K562 (cell line): ENCODE data around the gene RAVER2. TPM values are rescaled to one million over a fixed set of nuclear protein-coding genes. Genes with fewer than 3 reads are reported as not detected.

Experiments
- ATAC-seq: fragments of 200-7000 bp; cut with Tn5 transposase; 3 replicates; pipeline ENCODE4 v1.9.1; 2020; ENCODE audit warnings: moderate library complexity
- BruUV-seq: library from RNA; stranded (reverse); fragments of 400-500 nt; replicated peaks from 2 replicates; lab custom pipeline; 2021; lab: Mats Ljungman, UMichigan
- CTCF ChIA-PET: fragments of 300-600 bp; formaldehyde crosslinking; extraction: SDS; loops from one replicate; lab custom pipeline; 2021; ENCODE audit warnings: low intra/inter-chr PET ratio; lab: Yijun Ruan, JAX
- POLR2A ChIA-PET: fragments of 300-600, 350-650 bp; sonication (Branson Sonifier 250); formaldehyde crosslinking; extraction: SDS; loops from one replicate; lab custom pipeline; 2021; ENCODE audit warnings: antibody characterized with exemption, inconsistent platforms; lab: Yijun Ruan, JAX
- DNase-seq, 4 experiments: peaks; one replicate each; pipeline versions ENCODE4 v3.0.0 to v3.0.0-alpha.2; 2011 to 2018; ENCODE audit warnings: low spot score in 3 of 4, mixed read lengths in 3 of 4; ENCODE audit errors: extremely low read depth in 1 of 4
- FAIRE-seq: peaks from 2 replicates; lab custom pipeline; 2011; peaks lifted over from hg19 to GRCh38; lab: Jason Lieb, UNC
- H2AFZ ChIP-seq: 2 replicates; pipeline ENCODE4 v1.6.0; 2011; ENCODE audit warnings: low read depth, low read length, control low read depth, inconsistent platforms
- H3K27ac ChIP-seq: fragments of 200-600 bp; 3 replicates; pipeline ENCODE4 v1.8.0; 2011; ENCODE audit warnings: low read depth, mild to moderate bottlenecking, control low read depth, inconsistent platforms, low read length, moderate library complexity, mixed read lengths; ENCODE audit errors: extremely low read depth
- H3K27me3 ChIP-seq, 2 experiments: fragments of 300-600 bp in 1 of 2; 2 replicates in 1 of 2; 3 replicates in 1 of 2; pipeline versions ENCODE4 v1.6.0 to v1.8.0; 2011; ENCODE audit warnings: inconsistent platforms in 2 of 2, low read length in 2 of 2, mild to moderate bottlenecking in 1 of 2, mixed read lengths in 1 of 2, moderate library complexity in 1 of 2; ENCODE audit not compliant: control insufficient read depth in 2 of 2, insufficient read depth in 2 of 2
- H3K36me3 ChIP-seq: fragments of 300-600 bp; 3 replicates; pipeline ENCODE4 v1.8.0; 2011; ENCODE audit warnings: mild to moderate bottlenecking, low read length, inconsistent platforms; ENCODE audit not compliant: control insufficient read depth, insufficient read depth
- H3K4me1 ChIP-seq, 2 experiments: fragments of 200-600 bp in 1 of 2; replicated peaks in 1 of 2; 2 replicates in 1 of 2; 3 replicates in 1 of 2; pipeline versions ENCODE4 v1.5.1 to v1.8.0; 2011; ENCODE audit warnings: inconsistent platforms in 2 of 2, low read length in 2 of 2, mild to moderate bottlenecking in 1 of 2, mixed read lengths in 1 of 2, moderate library complexity in 1 of 2; ENCODE audit not compliant: control insufficient read depth in 2 of 2, insufficient read depth in 2 of 2
- H3K4me2 ChIP-seq: 2 replicates; pipeline ENCODE4 v1.6.1; 2011; ENCODE audit warnings: low read length, control low read depth, inconsistent platforms, mixed read lengths; ENCODE audit not compliant: insufficient read depth
- H3K4me3 ChIP-seq: fragments of 200-600 bp; sonication (generic), shearing (Covaris generic); 2 replicates; pipeline ENCODE4 v1.5.1; 2016; ENCODE audit warnings: control low read depth, inconsistent platforms
- H3K79me2 ChIP-seq: fragments of 200-600 bp; 3 replicates; pipeline ENCODE4 v1.8.0; 2011; ENCODE audit warnings: low read length, inconsistent platforms; ENCODE audit not compliant: control insufficient read depth, insufficient read depth
- H3K9ac ChIP-seq, 2 experiments: 2 replicates each; pipeline versions ENCODE4 v1.6.0 to v1.6.1; 2011; ENCODE audit warnings: low read depth in 2 of 2, low read length in 2 of 2, control low read depth in 1 of 2, inconsistent platforms in 1 of 2, mild to moderate bottlenecking in 1 of 2, mixed read lengths in 1 of 2; ENCODE audit not compliant: insufficient read depth in 1 of 2
- H3K9me1 ChIP-seq: one replicate; pipeline ENCODE4 v1.6.0; 2011; ENCODE audit warnings: inconsistent platforms, mild to moderate bottlenecking, low read length, moderate library complexity; ENCODE audit not compliant: control insufficient read depth, insufficient read depth
- H3K9me3 ChIP-seq: replicated peaks from 2 replicates; pipeline ENCODE4 v1.5.1; 2011; ENCODE audit warnings: low read depth, low read length, inconsistent platforms; ENCODE audit not compliant: control insufficient read depth, insufficient read depth
- H4K20me1 ChIP-seq: replicated peaks from 2 replicates; pipeline ENCODE4 v1.6.1; 2011; ENCODE audit warnings: low read length, inconsistent platforms, mixed read lengths; ENCODE audit not compliant: control insufficient read depth, insufficient read depth
- NFIX ChIP-seq: fragments of 250-450 bp; sonication (Bioruptor Pico); IDR thresholded peaks from 2 replicates; pipeline ENCODE4 v1.4.0; 2020; ENCODE audit warnings: low read depth, mild to moderate bottlenecking, moderate library complexity
- POLR2A ChIP-seq: fragments of 450-650 bp; conservative IDR thresholded peaks from 2 replicates; pipeline ENCODE4 v1.6.1; 2016
- POLR3G ChIP-seq: IDR thresholded peaks from 2 replicates; pipeline ENCODE4 v1.6.1; 2011; ENCODE audit not compliant: insufficient read length, insufficient replicate concordance; ENCODE audit errors: extremely low read depth
- RB1 ChIP-seq: fragments of 450-650 bp; IDR thresholded peaks from 2 replicates; pipeline ENCODE4 v1.6.1; 2017; ENCODE audit warnings: low read depth, mild to moderate bottlenecking
- SMAD1 ChIP-seq: fragments of 150-350 bp; IDR thresholded peaks from 2 replicates; pipeline ENCODE4 v1.6.1; 2014; ENCODE audit warnings: low read length, low read depth; ENCODE audit not compliant: partially characterized antibody
- SMAD2 ChIP-seq: fragments of 150-350 bp; IDR thresholded peaks from 2 replicates; pipeline ENCODE4 v1.6.1; 2014; ENCODE audit warnings: low read depth, mild to moderate bottlenecking, low read length
- SMARCA4 ChIP-seq: fragments of 450-650 bp; IDR thresholded peaks from 2 replicates; pipeline ENCODE4 v1.6.1; 2016
- TEAD4 ChIP-seq, 2 experiments: sonication (generic) in 1 of 2; formaldehyde crosslinking in 1 of 2; IDR thresholded peaks; 2 replicates each; pipeline versions ENCODE4 v1.6.1 to v1.8.0; 2012 to 2022; ENCODE audit warnings: borderline replicate concordance in 1 of 2, inconsistent platforms in 1 of 2, low read length in 1 of 2, mild to moderate bottlenecking in 1 of 2, missing genetic modification reagents in 1 of 2
- U2AF1 ChIP-seq: fragments of 200-400 bp; formaldehyde crosslinking; optimal IDR thresholded peaks from 2 replicates; pipeline ENCODE3; 2017; ENCODE audit warnings: mild to moderate bottlenecking, low read depth, low read length, moderate library complexity
- ZNF165 ChIP-seq: fragments of 250-450 bp; sonication (Bioruptor Pico); IDR thresholded peaks from 2 replicates; pipeline ENCODE4 v1.4.0; 2020; ENCODE audit warnings: borderline replicate concordance
- ZNF644 ChIP-seq: fragments of 200-800 bp; sonication (Bioruptor generic); IDR thresholded peaks from 2 replicates; pipeline ENCODE4 v1.6.1; 2016; ENCODE audit warnings: low read depth, missing genetic modification characterization, missing compliant biosample characterization
- WGBS: fragments of 100-300 bp; shearing (Covaris generic); methylation state at CpG from one replicate; pipeline ENCODE4 v1.1.6; 2016; ENCODE audit warnings: low coverage, mixed read lengths; ENCODE audit not compliant: insufficient coverage; ENCODE audit errors: missing lambda C conversion rate; 5-methylcytosine and 5-hydroxymethylcytosine counted together
- in situ Hi-C: fragments of 300-500 bp; cut with MboI; formaldehyde crosslinking; loops from 4 replicates; pipeline ENCODE4 v1.15.0; 2018; ENCODE audit warnings: inconsistent platforms, mixed read lengths
- intact Hi-C: fragments of 100-400 bp; cut with micrococcal nuclease; formaldehyde crosslinking; loops from 2 replicates; pipeline ENCODE4 v1.14.2; 2022
- polyA plus RNA-seq, 8 experiments: library from polyadenylated mRNA; depleted of rRNA in 4 of 8; stranded (reverse) in 5 of 8; unstranded in 3 of 8; fragments of >200 nt; fragmentation: Nextera tagmentation in 2 of 8; fragmentation: Illumina TruSeq in 1 of 8; extraction: Ambion mirVana in 2 of 8; extraction: Trizol in 1 of 8; gene quantifications; 2 replicates each; pipeline versions ENCODE4 v1.2.1 to v1.2.3, GENCODE V29; 2011 to 2014; ENCODE audit warnings: inconsistent platforms in 1 of 8, missing spikeins in 1 of 8
- total RNA-seq, 7 experiments: library from RNA; depleted of rRNA in 6 of 7; stranded (reverse); fragments of >200 nt in 6 of 7; fragmentation: Illumina TruSeq in 2 of 7; extraction: Trizol in 2 of 7; gene quantifications; 2 replicates each; pipeline versions ENCODE4 v1.2.1 to v1.2.3, GENCODE V29; 2011 to 2021; ENCODE audit warnings: low replicate concordance in 1 of 7
- TF ChIP-seq, protein P1 (sequence below): fragments of 250-450 bp; sonication (Bioruptor Pico); IDR thresholded peaks from 2 replicates; pipeline ENCODE4 v1.6.1; 2021; ENCODE audit warnings: mild to moderate bottlenecking
- TF ChIP-seq, protein P2 (sequence below): fragments of 150-350 bp; conservative IDR thresholded peaks from 2 replicates; pipeline ENCODE4 v1.6.1; 2014; ENCODE audit warnings: low read length
- TF ChIP-seq, protein P3 (sequence below): fragments of 450-650 bp; IDR thresholded peaks from 2 replicates; pipeline ENCODE4 v1.6.1; 2016; ENCODE audit warnings: low read depth, mild to moderate bottlenecking, moderate library complexity

RAVER2 gene
- total and polyA plus RNA-seq, 9 of the 15 experiments (the other 6 are each of a cell fraction or from before 2014, with no cell fraction given): 1.8 to 6.1 (median 4.4) TPM

DNA sequence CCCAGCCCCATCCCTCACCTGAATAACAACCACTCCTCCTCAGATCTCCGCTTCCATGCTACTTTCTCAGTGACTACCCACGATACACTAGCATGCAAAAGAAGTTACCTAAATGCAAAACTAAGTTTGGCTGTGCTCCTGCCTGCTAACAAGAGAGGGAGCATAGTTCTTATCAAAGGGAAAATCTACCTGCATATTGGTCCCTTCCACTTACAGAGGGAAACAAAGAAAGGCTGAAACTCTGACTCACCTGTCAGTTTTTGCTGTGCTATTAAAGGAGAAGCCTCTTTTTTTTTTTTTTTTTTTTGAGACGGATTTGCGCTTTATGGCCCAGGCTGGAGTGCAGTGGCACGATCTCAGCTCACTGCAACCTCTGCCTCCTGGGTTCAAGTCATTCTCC lies 43.8 kb upstream of the RAVER2 start:
- 0% methylated on average over 4 of the region's 5 CpGs for WGBS
- intact Hi-C loops: no loop called here
- Histone ChIP-seq H4K20me1 (no peaks in the 10 kb centered on the region), H3K9me1 (no peaks in the 10 kb centered on the region), H3K4me1 (no peaks in the 10 kb centered on the region), H3K9me3 (no peaks in the 10 kb centered on the region), H3K79me2 (no peaks in the 10 kb centered on the region), H3K4me2 (no peak overlapping the region), H3K27me3 (peaks cover 3 to 11% of the 10 kb centered on the region in 2 experiments; a peak in 3 of 5 replicates), H3K4me3 (no peak overlapping the region), H3K9ac (no peak overlapping the region), H3K27ac (no peak overlapping the region), H3K36me3 (no peaks in the 10 kb centered on the region), H2AFZ (no peak overlapping the region)
- ATAC-seq (no peak), DNase-seq (no peak), FAIRE-seq (no peak)
- in situ Hi-C loops: no loop called here
- ChIA-PET POLR2A (interaction anchor here (0.6 kb wide), 1 partner anchor 1746 kb away, joined by 3 read pairs; no protein-coding TSS in a partner anchor), CTCF (interaction anchor here (0.7 kb wide), 1 partner anchor 151 kb away, joined by 5 read pairs; no protein-coding TSS in a partner anchor)
- no TSS peak for BruUV-seq
- TF ChIP-seq, protein P1, sequence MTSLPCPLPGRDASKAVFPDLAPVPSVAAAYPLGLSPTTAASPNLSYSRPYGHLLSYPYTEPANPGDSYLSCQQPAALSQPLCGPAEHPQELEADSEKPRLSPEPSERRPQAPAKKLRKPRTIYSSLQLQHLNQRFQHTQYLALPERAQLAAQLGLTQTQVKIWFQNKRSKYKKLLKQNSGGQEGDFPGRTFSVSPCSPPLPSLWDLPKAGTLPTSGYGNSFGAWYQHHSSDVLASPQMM: no peak
- TF ChIP-seq POLR2A (no peak), TEAD4 (IDR thresholded peaks at IDR 0.05; ENCODE audit: low read length) (no peak), TEAD4 (CRISPR knock-in tag; IDR thresholded peaks at IDR 0.05; ENCODE audit: borderline replicate concordance) (no peak), RB1 (no peak), SMARCA4 (no peak), SMAD1 (no peak), NFIX (CRISPR knock-in tag) (no peak), SMAD2 (no peak), ZNF165 (CRISPR knock-in tag) (no peak), U2AF1 (no peak), ZNF644 (tag) (no peak), POLR3G (no peak)
- TF ChIP-seq, protein P2, sequence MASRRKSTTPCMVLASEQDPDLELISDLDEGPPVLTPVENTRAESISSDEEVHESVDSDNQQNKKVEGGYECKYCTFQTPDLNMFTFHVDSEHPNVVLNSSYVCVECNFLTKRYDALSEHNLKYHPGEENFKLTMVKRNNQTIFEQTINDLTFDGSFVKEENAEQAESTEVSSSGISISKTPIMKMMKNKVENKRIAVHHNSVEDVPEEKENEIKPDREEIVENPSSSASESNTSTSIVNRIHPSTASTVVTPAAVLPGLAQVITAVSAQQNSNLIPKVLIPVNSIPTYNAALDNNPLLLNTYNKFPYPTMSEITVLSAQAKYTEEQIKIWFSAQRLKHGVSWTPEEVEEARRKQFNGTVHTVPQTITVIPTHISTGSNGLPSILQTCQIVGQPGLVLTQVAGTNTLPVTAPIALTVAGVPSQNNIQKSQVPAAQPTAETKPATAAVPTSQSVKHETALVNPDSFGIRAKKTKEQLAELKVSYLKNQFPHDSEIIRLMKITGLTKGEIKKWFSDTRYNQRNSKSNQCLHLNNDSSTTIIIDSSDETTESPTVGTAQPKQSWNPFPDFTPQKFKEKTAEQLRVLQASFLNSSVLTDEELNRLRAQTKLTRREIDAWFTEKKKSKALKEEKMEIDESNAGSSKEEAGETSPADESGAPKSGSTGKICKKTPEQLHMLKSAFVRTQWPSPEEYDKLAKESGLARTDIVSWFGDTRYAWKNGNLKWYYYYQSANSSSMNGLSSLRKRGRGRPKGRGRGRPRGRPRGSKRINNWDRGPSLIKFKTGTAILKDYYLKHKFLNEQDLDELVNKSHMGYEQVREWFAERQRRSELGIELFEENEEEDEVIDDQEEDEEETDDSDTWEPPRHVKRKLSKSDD: no peak
- TF ChIP-seq, protein P3, sequence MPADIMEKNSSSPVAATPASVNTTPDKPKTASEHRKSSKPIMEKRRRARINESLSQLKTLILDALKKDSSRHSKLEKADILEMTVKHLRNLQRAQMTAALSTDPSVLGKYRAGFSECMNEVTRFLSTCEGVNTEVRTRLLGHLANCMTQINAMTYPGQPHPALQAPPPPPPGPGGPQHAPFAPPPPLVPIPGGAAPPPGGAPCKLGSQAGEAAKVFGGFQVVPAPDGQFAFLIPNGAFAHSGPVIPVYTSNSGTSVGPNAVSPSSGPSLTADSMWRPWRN: no peak
